Measurements from ENCODE around the gene TRA2A. TPM values are rescaled to one million over a fixed set of nuclear protein-coding genes. Genes with fewer than 3 reads are reported as not detected.

Gene TRA2A
- total and polyA plus RNA-seq, 9 of the 15 experiments (the other 6 are each of a cell fraction or from before 2014, with no cell fraction given): 22.7 to 210 (median 73.9) TPM

DNA sequence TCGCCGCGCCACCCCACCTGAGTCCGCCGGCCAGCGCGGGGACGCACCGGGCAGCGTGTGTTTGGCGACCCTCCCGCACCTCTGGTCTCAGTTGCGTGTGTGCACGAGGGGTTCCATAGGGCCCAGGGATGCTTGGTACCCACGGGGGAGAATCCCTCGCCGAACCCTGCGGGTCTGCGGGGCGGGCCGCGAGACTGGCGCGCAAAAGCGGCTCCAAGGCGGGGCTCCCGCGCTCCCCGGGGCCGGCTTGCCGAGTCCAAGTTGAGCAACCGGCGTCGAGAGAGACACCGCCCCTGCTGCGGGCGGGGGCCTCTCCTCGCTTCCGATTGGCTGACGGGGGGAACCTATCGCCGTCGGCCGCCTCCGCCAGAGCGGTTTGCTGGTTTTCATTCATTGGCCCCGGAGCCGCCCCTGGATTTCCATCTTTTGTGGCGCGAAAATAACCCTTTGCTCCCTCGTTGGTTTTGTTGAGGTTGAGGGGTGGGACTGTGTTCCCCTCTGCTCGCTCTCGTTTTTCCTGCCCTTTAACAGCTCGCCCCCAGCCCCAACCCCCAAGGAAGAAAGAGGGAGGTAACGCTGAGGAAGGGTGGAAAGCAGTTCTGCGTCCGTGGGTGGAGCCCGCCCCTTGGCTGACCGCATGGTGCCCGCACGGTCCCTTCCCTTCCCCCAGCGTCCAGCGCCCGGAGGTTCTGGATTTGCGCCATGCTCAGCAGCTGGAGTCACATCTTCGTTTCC is 57.5 kb downstream of the TRA2A start (continued):
- peak; percentile 88 for TF ChIP-seq TAF1 (IDR thresholded peaks at IDR 0.05; ENCODE audit: control insufficient read depth, extremely low read depth, insufficient read depth, low read length, severe bottlenecking)
- TF ChIP-seq ATF7 (IDR thresholded peaks at IDR 0.05): peak; percentile 85
- peak; percentile 96 for TF ChIP-seq CHD1 (IDR thresholded peaks at IDR 0.05; ENCODE audit: low read length)
- peak; percentile 75 for TF ChIP-seq HNRNPLL (IDR thresholded peaks at IDR 0.05; ENCODE audit: low read depth, low read length, poor library complexity, severe bottlenecking)
- TF ChIP-seq, protein P1, sequence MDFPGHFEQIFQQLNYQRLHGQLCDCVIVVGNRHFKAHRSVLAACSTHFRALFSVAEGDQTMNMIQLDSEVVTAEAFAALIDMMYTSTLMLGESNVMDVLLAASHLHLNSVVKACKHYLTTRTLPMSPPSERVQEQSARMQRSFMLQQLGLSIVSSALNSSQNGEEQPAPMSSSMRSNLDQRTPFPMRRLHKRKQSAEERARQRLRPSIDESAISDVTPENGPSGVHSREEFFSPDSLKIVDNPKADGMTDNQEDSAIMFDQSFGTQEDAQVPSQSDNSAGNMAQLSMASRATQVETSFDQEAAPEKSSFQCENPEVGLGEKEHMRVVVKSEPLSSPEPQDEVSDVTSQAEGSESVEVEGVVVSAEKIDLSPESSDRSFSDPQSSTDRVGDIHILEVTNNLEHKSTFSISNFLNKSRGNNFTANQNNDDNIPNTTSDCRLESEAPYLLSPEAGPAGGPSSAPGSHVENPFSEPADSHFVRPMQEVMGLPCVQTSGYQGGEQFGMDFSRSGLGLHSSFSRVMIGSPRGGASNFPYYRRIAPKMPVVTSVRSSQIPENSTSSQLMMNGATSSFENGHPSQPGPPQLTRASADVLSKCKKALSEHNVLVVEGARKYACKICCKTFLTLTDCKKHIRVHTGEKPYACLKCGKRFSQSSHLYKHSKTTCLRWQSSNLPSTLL (IDR thresholded peaks at IDR 0.05): peak; percentile 48; the same call in 1 of the 2 replicates
- TF ChIP-seq NONO (IDR thresholded peaks at IDR 0.05; ENCODE audit: low read depth in 2 of 2, low read length in 1 of 2): peak; percentile 73 to 82; a peak in 3 of 4 replicates
- peak; percentile 86 for TF ChIP-seq CXXC5 (CRISPR knock-in tag; IDR thresholded peaks at IDR 0.05)
- no peak for TF ChIP-seq KAT2B (IDR thresholded peaks at IDR 0.05; ENCODE audit: low read depth, low read length)
- TF ChIP-seq, protein P2, sequence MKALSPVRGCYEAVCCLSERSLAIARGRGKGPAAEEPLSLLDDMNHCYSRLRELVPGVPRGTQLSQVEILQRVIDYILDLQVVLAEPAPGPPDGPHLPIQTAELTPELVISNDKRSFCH (CRISPR knock-in tag; IDR thresholded peaks at IDR 0.05): no peak
- TF ChIP-seq, protein P2 (tag; IDR thresholded peaks at IDR 0.05): peak; percentile 66
- TF ChIP-seq GABPB1 (CRISPR knock-in tag; IDR thresholded peaks at IDR 0.05): no peak; the same call in 1 of the 2 replicates
- no peak for TF ChIP-seq ZNF644 (tag; IDR thresholded peaks at IDR 0.05; ENCODE audit: low read depth)
- TF ChIP-seq MEF2D (tag; conservative IDR thresholded peaks at IDR 0.05; ENCODE audit: low read depth): no peak
- TF ChIP-seq, protein P3, sequence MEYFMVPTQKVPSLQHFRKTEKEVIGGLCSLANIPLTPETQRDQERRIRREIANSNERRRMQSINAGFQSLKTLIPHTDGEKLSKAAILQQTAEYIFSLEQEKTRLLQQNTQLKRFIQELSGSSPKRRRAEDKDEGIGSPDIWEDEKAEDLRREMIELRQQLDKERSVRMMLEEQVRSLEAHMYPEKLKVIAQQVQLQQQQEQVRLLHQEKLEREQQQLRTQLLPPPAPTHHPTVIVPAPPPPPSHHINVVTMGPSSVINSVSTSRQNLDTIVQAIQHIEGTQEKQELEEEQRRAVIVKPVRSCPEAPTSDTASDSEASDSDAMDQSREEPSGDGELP (CRISPR knock-in tag; IDR thresholded peaks at IDR 0.05; ENCODE audit: borderline replicate concordance): peak; percentile 98
- TF ChIP-seq ZNF57 (CRISPR knock-in tag; IDR thresholded peaks at IDR 0.05): no peak
- TF ChIP-seq CCAR2 (IDR thresholded peaks at IDR 0.05; ENCODE audit: low read depth, low read length): no peak
- TF ChIP-seq ZNF77 (CRISPR knock-in tag; IDR thresholded peaks at IDR 0.05): peak; percentile 87; the same call in 1 of the 2 replicates
- TF ChIP-seq MTA1 (IDR thresholded peaks at IDR 0.05; ENCODE audit: borderline replicate concordance): peak; percentile 80
- peak; percentile 80 for TF ChIP-seq BHLHE40 (IDR thresholded peaks at IDR 0.05; ENCODE audit: low read length)
- TF ChIP-seq TRIM24 (IDR thresholded peaks at IDR 0.05): peak; percentile 49 to 68; a peak in 3 of 4 replicates
- no peak; the same call in 1 of the 2 replicates for TF ChIP-seq ZC3H4 (CRISPR knock-in tag; IDR thresholded peaks at IDR 0.05; ENCODE audit: borderline replicate concordance)
- peak; percentile 96 for TF ChIP-seq CEBPG (CRISPR knock-in tag; IDR thresholded peaks at IDR 0.05)
- TF ChIP-seq CEBPG (tag; conservative IDR thresholded peaks at IDR 0.05 in 1 of 2, IDR thresholded peaks at IDR 0.05 in 1 of 2): peak; percentile 91 to 96
- TF ChIP-seq C11orf30 (IDR thresholded peaks at IDR 0.05; ENCODE audit: low read depth): peak; percentile 26; the same call in 1 of the 2 replicates
- peak; percentile 83 for TF ChIP-seq SUPT5H (IDR thresholded peaks at IDR 0.05)
- TF ChIP-seq RAD21 (CRISPR knock-in tag; conservative IDR thresholded peaks at IDR 0.05 in 1 of 2, IDR thresholded peaks at IDR 0.05 in 1 of 2): peak in 1 of 2 experiments; percentile 17; a peak in 1 of 4 replicates
- no peak for TF ChIP-seq RFX1 (IDR thresholded peaks at IDR 0.05)

Data from K562 (cell line).